Activated CD4-positive, alpha-beta T cell treated with anti-CD3 and anti-CD28 coated beads for 4 hours (primary cell): ENCODE data around the gene GMEB2.

Experiments used
- DNase-seq, 2 donors: peaks; one replicate each; pipeline ENCODE4 v3.0.0-alpha.2; 2020

The GMEB2 gene

DNA sequence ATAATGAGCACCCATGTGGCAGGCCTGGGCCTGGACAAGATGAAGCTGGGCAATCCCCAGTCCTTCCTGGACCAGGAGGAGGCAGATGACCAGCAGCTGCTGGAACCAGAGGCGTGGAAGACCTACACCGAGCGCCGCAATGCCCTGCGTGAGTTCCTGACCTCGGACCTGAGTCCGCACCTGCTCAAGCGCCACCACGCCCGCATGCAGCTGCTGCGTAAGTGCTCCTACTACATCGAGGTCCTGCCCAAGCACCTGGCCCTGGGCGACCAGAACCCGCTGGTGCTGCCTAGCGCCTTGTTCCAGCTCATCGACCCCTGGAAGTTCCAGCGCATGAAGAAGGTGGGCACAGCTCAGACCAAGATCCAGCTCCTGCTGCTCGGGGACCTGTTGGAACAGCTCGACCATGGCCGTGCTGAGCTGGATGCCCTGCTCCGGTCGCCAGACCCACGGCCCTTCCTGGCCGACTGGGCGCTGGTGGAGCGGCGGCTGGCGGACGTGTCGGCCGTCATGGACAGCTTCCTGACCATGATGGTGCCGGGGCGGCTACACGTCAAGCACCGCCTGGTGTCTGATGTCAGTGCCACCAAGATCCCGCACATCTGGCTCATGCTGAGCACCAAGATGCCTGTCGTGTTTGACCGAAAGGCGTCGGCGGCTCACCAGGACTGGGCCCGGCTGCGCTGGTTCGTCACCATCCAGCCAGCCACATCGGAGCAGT is 71.1 kb downstream of the GMEB2 start:
- DNase-seq = no peak

DNA sequence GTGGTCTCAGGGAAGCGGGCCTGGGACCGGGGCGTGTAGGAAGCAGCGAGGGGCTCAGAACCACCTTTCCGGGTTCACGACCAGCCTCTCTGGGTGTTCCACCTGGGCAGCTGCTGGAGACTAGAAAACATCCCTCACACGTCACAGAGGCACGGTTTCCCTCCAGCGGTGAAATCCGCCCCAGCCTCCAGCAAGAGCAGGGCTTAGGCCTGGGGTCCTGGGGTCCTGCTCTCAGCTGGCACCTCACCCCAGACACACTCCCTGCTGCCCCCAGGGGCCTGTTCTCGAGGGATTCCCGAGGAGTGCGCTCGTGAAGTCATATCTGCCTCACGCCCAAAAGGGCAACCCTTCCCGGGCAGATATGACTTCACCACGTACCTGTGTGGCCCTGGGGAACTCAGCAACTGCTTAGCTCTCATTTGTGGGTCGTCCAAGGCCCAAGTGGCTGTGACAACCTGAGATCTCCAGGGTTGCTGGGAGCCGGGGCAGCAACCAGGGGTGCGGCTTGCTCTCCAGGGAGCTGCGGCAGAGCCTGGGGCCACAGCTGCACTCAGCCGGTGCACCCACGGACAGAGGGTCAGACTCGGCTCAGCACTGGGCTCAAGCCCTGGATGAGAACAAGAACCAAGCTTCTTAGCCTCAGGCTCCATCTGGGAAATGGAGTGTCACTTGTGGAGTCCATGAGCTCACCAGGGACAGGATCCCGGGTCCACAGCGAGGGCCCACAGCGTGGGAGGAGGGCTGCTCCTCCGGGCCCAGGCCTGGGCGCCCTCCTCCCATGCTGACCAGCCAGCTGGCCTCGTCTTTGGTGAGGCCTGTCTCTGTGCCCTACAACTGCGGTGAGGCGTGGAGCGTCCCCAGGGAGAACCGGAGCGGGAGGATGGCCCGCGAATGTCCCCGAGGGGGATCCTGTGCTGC is 72.3 kb downstream of the GMEB2 start:
- DNase-seq = no peak

GRCh38 chr20:63553933-63554290 is 73.0 kb downstream of the GMEB2 start, which contains the start of gene FNDC11:
FNDC11 (plus strand) TSS chr20:63554159; CDS start chr20:63555664, 1,505 bp downstream.
- peak; percentile 59 to 64 for DNase-seq

- DNase-seq = peak; percentile 89 to 92
These were observed 73.5 kb downstream of the GMEB2 start for GRCh38 chr20:63553251-63553932.

GRCh38 chr20:63552481-63553249 is 74.2 kb downstream of the GMEB2 start:
- peak; percentile 54 to 64 for DNase-seq

- no peak for DNase-seq
These were observed 75.8 kb downstream of the GMEB2 start for GRCh38 chr20:63551068-63551467.

DNA sequence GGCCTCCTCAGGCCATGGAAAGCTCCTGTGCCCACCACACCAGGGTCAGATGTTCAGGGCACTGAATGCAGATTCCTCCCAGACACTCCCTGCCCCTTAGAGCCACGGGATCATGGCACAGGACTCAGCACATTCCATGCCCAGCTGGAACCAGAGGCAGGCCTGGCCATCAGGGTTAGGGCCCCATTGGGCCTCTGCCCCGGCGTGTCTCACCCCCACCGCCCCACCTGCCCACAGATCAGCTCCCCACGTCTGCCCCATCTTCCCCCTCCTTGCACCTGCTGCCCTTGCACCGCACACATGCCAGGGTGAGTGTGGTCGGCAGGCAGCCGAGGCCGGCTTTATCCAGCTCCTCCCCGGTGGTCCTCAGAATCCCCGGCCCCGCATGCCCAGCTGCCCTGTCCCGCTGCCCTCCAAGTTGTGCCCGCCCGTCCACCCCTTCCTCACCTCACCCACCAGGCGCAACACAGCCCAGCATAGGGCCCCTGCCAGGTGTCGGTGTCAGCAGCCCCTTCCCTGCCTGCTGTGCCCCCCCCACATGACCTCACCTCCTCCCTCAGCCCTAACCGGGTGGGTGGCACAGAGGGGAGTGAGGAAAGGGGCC is 77.1 kb downstream of the GMEB2 start:
- DNase-seq = no peak

GRCh38 chr20:63549019-63549418 is 77.9 kb downstream of the GMEB2 start:
- DNase-seq = no peak

DNA sequence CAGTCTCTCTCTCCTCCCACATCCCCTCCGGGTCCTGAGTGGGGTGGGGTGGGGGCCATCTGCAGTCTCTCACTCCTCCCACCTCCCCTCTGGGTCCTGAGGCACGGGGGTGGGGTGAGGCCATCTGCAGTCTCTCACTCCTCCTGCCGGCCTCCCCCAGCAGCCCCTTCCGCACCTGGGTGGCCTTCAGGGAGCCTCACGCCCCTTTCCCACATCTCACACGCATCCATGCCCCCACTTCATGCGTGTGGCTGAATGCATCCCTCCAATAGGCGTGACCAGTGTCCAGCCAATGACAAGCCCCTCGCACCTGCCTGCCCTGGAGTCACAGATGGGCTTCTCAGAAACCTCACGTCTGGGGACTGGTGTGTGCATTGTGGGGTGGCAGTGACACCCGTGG is 78.4 kb downstream of the GMEB2 start:
- no peak for DNase-seq

GRCh38 chr20:63547725-63548480 is 79.0 kb downstream of the GMEB2 start, which contains the start of gene SRMS:
SRMS (minus strand) TSS chr20:63547749; CDS start chr20:63547463, 286 bp downstream.
- DNase-seq = no peak

DNA sequence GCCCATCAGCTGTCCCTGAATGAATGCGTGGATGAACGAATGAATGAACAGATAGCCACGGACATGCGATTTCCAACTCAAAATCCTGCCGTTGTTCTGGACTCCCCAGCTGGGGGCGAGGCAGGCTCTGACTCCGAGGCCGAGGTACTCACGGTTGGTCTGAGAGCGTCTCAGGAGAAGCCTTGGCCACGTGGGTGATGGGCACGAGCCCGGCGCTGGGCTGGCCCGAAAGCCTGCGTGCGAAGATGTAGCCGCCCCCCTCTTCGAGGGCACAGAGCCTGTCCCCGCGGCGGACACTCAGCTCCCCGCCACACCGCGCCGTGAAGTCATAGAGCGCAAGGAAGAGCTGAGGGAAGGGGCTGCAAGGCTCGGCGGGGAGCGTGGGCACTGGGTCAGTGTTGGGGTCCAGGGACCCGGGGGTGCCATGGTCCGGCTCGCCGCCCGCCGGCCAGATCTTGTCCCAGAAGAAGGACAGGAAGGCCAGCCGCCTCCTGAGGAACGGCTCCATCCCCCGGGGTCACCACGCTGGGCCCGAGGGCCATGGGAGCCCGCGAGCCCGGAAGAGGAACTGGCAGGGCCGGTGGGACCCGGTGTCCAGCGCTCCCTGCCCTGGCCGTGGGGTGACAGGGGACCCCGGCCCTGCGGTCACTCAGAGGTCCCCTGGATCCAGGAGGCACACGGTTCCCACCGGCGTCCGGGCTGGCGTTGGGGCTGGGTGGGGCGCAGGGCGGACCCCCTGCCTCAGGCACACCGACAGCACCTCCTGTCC is 79.8 kb downstream of the GMEB2 start:
- DNase-seq = no peak

- DNase-seq = no peak
These were observed 80.5 kb downstream of the GMEB2 start for GRCh38 chr20:63546256-63546955.

DNA sequence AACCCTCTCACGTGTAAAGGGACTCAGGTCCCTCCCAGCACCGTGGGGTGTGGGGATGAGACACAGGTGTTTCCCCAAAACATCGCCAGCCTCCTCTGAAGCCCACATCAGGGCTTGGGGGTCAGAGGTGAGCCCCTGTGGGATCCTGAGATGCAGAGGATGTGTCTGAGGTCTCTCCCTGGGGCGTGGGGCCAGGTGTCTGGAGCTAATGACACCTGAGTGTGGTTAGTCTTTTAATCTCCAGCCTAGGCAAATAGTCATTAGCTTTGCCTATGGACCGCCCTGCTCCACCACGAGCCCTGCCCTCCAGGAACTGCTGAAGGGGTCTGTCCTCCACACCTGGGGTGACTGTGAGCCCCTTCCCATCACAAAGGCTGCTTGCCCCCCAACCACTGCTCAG is 81.1 kb downstream of the GMEB2 start:
- DNase-seq = no peak

DNA sequence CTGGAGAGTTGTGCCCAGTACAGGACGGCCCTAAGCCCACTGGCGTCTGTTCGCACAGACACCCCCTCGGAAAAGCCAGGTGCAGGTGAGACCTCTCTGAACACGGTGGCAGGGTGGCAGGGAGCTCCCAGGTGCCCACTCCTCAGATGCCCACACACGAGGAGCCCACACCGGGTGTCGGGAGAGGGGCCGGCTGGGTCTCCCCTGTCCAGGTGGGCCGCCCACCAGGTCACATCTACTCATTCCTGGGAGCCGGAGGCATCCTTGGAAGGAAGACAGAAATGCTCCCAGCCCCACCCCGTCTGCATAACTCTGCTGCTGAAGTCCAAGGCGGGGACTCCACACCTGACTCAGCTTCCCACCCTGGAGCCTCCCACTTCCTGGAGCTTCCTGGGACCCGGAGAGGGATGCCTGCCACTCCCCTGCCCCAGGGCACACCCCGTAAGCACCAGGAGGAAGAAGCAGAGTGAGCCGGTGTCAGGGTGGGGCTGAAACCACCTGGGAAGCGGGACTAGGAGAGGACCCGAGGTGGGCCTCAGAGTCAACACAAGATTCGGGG is 81.9 kb downstream of the GMEB2 start:
- DNase-seq = no peak

GRCh38 chr20:63544241-63544957 is 82.5 kb downstream of the GMEB2 start:
- no peak for DNase-seq

DNA sequence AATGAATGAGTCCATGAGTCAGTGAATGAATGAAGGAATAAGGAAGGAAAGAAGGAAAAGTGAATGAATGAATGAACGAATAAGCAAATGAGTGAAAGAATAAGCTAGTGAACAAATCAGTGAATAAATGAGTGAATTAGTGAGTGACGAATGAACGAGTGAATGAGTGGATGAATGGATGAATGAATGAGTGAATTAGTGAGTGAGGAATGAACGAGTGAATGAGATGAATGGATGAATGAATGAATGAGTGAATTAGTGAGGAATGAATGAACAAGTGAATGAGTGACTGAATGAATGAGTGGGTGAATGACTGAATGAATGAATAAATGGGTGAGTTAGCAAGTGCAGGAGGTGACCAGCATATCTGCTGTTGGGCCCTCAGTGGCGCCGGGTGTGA is 83.2 kb downstream of the GMEB2 start:
- no peak for DNase-seq

DNA sequence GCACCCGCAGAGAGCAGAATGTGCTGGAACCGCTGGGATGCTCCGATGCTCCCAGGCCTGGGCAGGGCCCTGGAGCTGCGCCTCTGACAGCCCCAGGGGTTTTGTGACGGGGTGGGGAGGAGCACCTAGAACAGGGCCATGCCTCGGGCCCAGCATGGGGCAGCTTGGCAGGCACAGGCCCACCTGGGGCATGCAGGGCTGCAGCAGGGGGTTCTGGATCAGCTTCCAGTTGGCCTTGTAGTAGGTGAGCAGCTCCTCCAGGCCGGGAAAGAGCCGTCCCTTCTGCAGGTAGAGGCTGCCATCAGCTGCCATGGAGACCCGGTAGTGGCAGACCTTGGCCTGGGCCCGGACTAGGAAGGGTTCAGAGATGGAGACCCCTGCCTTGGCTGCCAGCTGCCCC is 83.8 kb downstream of the GMEB2 start:
- DNase-seq = no peak

- DNase-seq = no peak
These were observed 84.2 kb downstream of the GMEB2 start for GRCh38 chr20:63542696-63543095.

- DNase-seq = no peak
These were observed 84.8 kb downstream of the GMEB2 start for GRCh38 chr20:63542031-63542559.
